GM12873 (cell line): ENCODE results near the gene ISLR2.

Source experiments
- TF ChIP-seq, protein P1 (sequence below): IDR thresholded peaks from 2 replicates; pipeline ENCODE4 v1.5.1; 2012; ENCODE audit warnings: low read depth, mild to moderate bottlenecking, moderate library complexity, low read length, control low read depth; ENCODE audit not compliant: insufficient read depth; ENCODE audit errors: missing control alignments

Gene ISLR2

DNA sequence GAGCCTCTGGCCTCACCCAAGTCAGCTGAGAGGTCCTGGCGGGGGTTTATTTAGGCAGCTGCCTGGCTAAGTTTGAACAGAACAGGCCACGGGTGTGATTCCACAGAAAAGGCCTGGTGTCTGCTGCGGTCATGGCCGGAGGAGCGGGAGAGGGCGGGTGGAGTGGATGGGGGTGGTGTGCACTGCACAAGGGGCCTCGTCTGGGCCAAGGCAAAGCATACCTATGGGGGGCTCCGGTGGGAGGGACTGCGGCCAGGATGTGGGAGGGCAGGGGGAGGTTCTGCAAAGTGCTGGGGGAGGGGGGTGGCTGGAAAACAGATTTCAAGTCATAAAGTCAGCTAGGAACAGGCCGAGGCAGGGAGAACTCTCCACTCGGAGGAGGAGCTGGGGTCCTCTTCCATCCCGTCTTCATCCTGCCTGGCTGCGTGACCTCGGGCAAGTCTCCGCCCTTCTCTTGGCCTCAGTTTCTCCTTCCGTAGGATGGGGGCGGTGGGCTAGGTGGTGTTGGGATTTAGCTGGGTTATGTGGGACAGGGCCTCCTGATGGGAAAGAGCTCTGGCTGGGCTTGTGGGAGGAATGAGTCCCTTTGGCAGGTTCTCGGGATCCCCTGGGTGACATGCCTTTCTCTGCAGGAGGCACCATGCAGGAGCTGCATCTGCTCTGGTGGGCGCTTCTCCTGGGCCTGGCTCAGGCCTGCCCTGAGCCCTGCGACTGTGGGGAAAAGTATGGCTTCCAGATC lies 44.0 kb downstream of the ISLR2 start:
- TF ChIP-seq, protein P1, sequence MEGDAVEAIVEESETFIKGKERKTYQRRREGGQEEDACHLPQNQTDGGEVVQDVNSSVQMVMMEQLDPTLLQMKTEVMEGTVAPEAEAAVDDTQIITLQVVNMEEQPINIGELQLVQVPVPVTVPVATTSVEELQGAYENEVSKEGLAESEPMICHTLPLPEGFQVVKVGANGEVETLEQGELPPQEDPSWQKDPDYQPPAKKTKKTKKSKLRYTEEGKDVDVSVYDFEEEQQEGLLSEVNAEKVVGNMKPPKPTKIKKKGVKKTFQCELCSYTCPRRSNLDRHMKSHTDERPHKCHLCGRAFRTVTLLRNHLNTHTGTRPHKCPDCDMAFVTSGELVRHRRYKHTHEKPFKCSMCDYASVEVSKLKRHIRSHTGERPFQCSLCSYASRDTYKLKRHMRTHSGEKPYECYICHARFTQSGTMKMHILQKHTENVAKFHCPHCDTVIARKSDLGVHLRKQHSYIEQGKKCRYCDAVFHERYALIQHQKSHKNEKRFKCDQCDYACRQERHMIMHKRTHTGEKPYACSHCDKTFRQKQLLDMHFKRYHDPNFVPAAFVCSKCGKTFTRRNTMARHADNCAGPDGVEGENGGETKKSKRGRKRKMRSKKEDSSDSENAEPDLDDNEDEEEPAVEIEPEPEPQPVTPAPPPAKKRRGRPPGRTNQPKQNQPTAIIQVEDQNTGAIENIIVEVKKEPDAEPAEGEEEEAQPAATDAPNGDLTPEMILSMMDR = no peak

GRCh38 chr15:74174958-74175253 lies 44.5 kb downstream of the ISLR2 start:
- TF ChIP-seq, protein P1 = no peak

DNA sequence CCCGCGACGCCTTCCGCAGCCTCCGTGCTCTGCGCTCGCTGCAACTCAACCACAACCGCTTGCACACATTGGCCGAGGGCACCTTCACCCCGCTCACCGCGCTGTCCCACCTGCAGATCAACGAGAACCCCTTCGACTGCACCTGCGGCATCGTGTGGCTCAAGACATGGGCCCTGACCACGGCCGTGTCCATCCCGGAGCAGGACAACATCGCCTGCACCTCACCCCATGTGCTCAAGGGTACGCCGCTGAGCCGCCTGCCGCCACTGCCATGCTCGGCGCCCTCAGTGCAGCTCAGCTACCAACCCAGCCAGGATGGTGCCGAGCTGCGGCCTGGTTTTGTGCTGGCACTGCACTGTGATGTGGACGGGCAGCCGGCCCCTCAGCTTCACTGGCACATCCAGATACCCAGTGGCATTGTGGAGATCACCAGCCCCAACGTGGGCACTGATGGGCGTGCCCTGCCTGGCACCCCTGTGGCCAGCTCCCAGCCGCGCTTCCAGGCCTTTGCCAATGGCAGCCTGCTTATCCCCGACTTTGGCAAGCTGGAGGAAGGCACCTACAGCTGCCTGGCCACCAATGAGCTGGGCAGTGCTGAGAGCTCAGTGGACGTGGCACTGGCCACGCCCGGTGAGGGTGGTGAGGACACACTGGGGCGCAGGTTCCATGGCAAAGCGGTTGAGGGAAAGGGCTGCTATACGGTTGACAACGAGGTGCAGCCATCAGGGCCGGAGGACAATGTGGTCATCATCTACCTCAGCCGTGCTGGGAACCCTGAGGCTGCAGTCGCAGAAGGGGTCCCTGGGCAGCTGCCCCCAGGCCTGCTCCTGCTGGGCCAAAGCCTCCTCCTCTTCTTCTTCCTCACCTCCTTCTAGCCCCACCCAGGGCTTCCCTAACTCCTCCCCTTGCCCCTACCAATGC lies 45.1 kb downstream of the ISLR2 start:
- TF ChIP-seq, protein P1 = no peak

GRCh38 chr15:74176262-74177214 lies 46.2 kb downstream of the ISLR2 start:
- TF ChIP-seq, protein P1 = no peak

GRCh38 chr15:74178326-74179100 lies 48.1 kb downstream of the ISLR2 start:
- TF ChIP-seq, protein P1 = no peak

GRCh38 chr15:74179101-74179841 lies 48.9 kb downstream of the ISLR2 start:
- TF ChIP-seq, protein P1 = no peak
